ENCODE measurements around the gene CAMTA1.
"Not testable (repeated sequence)": the region's sequence is repeated elsewhere in the genome, so short reads cannot be mapped to it uniquely, and the experiment has no call there.

The CAMTA1 gene

DNA sequence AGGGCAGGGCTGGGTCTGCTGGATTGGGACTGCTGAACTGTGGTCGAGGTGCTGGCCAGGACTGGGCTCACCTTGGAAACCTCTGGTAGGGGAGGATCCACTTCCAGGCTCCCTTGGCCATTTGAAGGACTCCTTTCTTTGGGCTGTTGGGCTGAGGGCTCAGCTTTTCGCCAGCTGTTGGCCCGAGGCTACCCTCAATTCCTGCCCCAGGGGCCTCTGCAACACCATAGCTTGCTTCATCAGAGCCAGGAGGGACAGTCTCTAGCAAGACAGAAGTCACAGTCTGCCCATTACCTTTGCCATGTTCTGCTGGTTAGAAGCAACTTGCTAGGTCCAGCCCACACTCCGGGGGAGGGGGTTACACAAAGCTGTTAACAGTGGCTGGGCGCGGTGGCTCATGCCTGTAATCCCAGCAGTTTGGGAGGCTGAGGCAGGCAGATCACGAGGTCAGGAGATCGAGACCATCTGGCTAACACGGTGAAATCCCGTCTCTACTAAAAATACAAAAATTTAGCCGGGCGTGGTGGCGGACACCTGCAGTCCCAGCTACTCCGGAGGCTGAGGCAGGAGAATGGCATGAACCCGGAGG is 25.0 kb downstream of the CAMTA1 start:
- DNase-seq = not testable (repeated sequence)

- DNase-seq = no peak
Measured at GRCh38 chr1:6811583-6811982, 26.3 kb downstream of the CAMTA1 start.

DNA sequence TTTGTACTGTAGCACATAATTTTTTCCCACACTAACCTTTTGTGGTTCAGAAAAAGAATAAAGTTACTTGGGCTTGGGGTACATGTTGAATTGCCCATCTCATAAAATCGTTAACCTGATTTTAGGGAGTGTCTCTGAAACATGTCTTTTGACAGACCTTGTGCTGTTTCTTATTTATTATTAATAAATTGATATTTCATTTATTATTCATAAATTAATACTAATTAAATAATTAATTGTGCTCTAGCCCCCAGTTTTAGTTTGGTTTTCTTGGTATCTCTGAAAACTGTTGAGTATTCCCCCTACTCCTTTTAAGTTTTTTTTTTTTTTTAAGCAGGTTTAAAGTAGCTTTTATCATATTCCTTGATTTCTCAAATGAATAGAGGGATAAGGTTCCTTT is 27.9 kb downstream of the CAMTA1 start:
- no peak for DNase-seq

DNA sequence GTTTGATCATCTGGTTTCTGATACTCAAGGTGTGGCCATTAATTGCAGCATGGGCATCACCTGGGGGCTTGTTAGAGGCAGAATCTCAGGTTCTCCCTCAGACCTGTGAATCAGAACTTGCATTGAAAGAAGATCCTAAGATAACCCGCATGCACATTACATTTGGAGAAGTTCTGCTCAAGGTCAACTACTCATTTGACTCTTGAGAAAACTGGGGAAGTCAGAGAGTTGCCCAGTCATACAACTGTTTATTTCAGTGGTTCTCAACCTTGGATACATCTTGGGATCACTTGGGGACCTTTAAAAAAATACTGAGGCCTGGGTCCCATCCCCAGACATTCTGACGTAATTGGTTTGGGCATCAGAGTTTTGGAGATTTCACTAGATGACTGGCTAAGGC is 30.5 kb downstream of the CAMTA1 start:
- DNase-seq = no peak

DNA sequence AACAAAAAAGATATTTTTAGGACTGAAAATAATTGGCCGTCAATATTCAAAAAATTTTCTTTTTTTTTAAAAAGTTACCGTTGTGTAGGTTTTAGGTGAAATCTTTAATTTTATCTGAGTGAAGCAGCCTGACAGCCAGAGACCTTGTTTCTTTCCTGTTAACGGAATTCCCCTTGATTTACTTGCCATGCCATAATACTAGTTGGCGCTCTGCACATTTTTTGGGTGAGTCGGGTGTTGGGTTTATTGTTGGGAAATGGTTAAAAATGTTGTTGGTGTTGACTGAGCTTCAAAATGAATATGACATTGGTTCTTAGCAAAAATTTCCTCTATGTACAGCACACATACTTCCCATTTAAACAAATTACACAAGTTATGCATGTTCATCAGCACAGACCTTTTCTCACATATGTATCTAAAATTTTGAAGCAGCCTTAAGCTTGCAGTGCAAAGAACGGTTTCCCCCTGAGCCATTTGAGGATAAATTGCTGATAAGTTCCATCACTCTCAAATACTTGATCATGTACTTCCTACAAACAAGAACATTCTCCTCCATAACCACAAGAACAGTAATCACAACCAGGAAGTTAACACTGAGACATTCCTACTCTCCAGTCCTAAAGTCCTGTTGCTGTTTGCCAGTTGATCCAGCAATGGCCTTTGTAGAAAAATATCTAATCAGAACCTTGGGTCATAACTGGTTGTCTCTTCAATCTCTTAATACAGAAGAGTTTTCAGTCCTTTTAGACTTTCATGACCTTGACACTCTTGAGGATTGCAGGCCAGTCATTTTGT is 34.2 kb downstream of the CAMTA1 start:
- no peak for DNase-seq

- no peak for DNase-seq
Measured at GRCh38 chr1:6820899-6821298, 35.6 kb downstream of the CAMTA1 start.

GRCh38 chr1:6822530-6823359 is 37.5 kb downstream of the CAMTA1 start:
- no peak for DNase-seq

DNA sequence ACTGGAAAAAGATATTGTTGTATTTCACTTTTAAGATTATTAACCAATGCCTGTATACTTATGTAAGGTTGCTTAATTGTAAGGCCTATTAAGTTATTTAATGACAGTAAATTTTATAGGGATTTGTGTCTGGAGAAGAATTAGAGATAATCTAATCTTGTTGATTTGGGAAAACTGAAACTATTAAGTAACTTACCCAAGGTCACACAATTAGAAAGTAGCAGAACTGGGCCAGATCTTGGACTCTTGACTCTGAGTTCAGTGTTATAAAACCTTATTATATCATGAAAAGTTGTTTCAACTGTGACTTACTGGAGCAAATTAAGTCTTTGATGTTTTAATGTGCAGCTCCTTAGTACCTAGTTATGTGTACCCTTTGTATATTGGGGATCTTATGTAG is 38.5 kb downstream of the CAMTA1 start:
- no peak for DNase-seq

DNA sequence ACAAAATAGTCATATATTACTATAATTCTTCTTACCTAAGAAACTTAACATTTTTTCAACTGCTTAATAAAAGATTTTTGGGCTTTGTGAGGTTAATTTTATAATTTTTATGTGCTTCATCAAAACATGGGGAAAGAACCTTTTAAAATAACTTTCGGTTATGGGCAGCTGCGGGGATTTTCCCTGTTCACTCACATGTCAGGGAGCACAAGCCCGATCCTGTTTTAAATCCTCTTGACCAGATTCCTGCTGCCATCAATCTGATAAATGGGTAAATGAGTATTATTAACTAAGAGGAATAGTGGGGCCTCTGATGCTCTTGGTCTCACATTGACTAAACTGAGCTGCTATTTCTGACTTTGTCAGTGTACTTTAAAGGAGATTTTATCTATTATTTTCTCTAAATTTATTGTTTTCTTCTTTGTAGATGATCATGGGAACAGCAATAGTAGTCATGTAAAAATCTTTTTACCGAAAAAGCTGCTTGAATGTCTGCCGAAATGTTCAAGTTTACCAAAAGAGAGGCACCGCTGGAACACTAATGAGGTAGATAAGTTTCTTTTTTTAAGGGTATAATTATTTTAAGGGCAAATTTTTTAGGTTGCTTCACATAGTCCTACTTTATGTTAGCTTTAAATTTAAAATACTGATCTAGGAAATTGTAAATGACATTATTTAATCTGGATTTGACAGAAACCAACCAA is 39.6 kb downstream of the CAMTA1 start:
- DNase-seq = no peak

DNA sequence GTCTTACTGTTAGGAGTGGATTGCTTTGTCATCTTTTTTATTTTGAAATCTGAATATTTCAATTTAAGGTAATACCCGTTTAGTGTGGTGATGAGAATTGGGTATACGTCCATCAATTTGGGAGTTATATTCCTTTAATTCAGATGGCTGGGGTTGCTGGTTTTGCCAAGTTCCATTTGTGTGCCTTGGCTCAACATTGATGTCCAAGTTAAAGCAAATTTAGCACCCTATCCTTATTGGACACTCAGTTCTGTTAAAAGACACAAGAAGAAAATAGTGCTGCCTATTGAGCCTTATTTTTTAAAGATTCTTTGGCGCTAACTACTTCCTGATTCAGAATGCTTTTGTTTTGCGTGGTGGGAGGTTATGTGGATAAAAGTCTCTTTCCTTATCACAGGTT is 40.6 kb downstream of the CAMTA1 start:
- DNase-seq = no peak

GRCh38 chr1:6827079-6827478 is 41.8 kb downstream of the CAMTA1 start:
- no peak for DNase-seq

GRCh38 chr1:6827630-6828165 is 42.4 kb downstream of the CAMTA1 start:
- DNase-seq = no peak

DNA sequence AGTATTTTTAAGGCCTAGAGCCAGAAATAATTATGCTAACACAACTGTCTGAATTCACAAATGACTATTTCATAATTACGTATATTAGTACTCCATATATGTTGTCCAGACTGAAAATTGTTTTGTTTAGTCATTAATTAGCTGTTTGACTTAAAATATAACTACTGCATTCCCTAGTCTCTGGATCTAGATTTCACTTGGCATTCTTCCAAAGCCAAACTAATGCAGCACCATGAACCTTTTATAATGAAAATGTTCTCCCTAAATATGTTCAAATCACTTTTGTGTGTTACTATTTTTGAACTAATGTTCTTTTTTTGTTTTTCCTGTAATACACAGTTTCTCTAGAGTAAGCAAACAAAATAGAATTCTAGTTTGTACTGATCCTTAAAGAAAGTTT is 46.1 kb downstream of the CAMTA1 start:
- no peak for DNase-seq

DNA sequence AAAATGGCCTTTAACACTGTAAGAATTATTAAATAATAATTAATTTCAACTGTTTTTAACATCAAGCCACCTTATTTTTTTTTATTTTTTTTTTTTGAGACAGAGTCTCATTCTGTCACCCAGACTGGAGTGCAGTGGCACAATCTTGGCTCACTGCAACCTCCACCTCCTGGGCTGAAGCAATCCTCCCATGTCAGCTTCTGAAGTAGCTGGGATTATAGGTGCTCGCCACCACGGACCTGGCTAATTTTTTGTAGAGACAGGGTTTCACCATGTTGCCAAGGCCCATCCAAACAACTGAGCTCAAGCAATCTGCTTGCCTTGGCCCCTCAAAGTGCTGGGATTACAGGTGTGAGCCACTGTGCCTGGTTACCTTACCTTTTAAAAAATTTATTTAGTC is 46.8 kb downstream of the CAMTA1 start:
- not testable (repeated sequence) for DNase-seq

DNA sequence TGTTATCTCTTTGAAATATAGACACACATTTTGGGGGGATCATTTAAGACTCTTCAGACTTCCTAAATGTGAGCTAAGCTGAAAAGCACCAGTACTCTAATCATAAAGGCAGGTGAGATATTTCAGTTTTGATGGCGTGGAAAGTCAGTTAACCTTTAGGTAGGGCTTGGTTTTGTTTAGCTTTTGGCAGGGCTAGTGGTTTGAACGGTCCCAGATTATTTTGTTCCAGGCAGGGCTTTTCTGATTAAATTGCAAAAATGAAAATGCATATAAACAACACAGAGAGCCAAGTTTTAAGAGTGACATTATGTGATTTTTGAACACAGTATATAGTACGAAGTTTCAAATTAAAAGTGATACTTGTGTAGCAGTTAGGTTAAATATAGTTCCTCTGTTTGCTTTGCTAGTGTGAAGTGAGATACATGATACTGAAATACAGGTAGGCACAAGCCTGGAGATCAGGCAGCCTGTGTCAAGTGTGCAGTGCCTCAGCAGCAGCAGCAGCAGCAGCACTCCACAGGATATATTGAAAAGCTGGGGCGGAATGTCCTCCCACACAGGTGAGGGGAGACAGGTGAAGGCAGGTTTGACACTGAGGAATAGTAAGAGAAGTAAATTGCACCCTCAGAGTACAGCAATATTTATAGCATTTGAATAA is 47.4 kb downstream of the CAMTA1 start:
- DNase-seq = no peak

GRCh38 chr1:6833804-6834203 is 48.5 kb downstream of the CAMTA1 start:
- no peak for DNase-seq

- DNase-seq = no peak
Measured at GRCh38 chr1:6834366-6834765, 49.1 kb downstream of the CAMTA1 start.

- DNase-seq = no peak
Measured at GRCh38 chr1:6835139-6835538, 49.9 kb downstream of the CAMTA1 start.

DNA sequence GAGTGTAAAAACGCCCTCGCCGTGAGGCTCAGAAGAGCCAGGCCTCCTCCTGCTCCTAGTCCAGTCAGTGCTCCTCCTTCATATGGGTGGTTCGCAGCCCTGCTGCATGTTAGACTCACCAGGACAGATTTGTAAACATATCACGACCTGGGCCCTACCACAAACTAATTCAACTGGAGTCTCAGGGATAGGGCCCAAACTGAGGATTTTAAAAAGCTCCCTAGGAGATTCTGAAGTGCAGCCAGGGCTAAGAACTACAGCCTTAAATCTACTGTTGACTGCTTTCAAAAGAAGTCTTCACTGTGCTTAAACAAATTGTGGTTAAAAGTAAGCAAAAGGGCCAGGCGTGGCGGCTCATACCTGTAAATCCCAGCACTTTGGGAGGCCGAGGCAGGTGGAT is 57.0 kb downstream of the CAMTA1 start:
- no peak for DNase-seq

DNA sequence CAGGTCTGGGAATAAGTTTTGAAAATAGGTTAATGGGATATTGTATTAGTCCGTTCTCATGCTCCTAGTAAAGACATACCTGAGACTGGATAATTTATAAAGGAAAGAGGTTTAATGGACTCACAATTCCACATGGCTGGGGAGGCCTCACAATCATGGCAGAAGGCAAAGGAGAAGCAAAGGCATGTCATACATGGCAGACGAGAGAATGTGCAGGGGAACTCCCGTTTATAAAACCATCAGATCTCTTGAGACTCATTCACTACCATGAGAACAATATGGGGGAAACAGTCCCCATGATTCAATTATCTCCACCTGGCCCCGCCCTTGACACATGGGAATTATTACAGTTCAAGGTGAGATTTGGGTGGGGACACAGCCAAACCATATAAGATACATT is 60.5 kb downstream of the CAMTA1 start:
- not testable (repeated sequence) for DNase-seq

DNA sequence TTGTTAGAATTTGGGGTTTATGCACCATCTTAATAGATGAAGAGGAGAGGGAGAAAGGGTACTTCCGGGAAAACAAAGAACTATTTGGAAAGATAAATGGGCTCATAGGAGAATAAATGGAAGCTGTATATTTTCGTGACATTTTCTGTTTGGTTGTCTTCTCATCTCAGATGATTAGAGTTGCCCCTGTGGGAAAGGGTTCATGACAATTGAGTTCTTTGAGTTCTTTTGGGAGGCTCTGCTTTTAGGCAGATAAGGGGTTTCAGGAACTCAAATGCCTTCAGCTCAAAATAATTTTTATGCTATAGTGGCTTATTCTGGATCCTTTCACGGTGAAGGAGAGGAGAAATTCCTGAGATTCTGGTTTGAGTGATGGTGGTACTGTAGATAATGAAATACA is 63.6 kb downstream of the CAMTA1 start:
- no peak for DNase-seq

GRCh38 chr1:6850537-6850936 is 65.3 kb downstream of the CAMTA1 start:
- no peak for DNase-seq

All from right forelimb (tissue), 1 donor.